ENCODE results near the gene ADARB1. TPM values are rescaled to one million over a fixed set of nuclear protein-coding genes. Genes with fewer than 3 reads are reported as not detected.

The ADARB1 gene
- total RNA-seq, 1 experiment from 2014 or later, result 14.6 TPM

DNA sequence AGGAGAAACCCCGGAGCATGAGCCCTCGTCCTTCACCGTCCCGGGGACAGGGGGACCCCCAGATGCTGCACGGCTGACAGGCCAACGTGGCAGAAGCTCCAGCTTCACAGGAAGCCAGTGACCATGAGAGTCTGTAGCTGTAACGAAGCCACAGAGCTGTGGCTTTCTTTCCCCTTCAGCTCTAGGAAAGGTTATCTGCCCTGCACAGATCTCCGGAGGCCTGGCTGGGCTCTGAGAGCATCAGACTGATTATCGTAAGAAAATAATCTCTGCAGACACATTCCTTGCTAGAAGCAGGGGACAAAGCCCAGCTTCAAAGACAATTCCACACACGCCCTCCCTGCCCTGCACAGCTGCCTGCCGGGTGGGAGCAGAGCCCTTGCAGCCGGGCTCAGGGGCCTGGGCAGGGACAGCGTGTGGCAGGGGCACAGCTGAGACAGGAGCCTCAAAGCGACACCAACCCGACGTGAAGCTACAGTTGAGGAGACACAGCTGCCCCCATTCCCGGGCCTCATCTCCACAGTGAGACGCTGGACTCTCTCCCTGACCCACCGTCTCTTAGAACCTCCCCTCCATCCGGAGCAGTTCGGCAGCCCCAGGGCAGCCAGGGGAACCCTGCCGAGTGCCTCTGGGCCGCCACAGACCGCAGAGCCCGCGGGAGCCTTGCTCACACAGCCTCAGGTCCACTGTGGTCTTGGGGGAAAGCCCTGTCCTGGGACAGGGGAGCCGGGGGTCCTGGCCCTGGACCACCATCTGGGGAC lies 182.7 kb downstream of the ADARB1 start:
- Mint-ChIP-seq H3K36me3 (no peaks in the 10 kb centered on the region), H3K27me3 (ENCODE audit: low read depth) (no peaks in the 10 kb centered on the region), H3K9me3 (no peaks in the 10 kb centered on the region), H3K27ac (no peak overlapping the region), H3K4me1 (no peaks in the 10 kb centered on the region), H3K4me3 (no peak overlapping the region)
- no peak for TF ChIP-seq ATF1 (CRISPR knock-in tag; IDR thresholded peaks at IDR 0.05)
- TF ChIP-seq, protein P1, sequence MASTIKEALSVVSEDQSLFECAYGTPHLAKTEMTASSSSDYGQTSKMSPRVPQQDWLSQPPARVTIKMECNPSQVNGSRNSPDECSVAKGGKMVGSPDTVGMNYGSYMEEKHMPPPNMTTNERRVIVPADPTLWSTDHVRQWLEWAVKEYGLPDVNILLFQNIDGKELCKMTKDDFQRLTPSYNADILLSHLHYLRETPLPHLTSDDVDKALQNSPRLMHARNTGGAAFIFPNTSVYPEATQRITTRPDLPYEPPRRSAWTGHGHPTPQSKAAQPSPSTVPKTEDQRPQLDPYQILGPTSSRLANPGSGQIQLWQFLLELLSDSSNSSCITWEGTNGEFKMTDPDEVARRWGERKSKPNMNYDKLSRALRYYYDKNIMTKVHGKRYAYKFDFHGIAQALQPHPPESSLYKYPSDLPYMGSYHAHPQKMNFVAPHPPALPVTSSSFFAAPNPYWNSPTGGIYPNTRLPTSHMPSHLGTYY (CRISPR knock-in tag; IDR thresholded peaks at IDR 0.05), result no peak
- TF ChIP-seq GRHL2 (CRISPR knock-in tag; IDR thresholded peaks at IDR 0.05; ENCODE audit: insufficient replicate concordance, severe bottlenecking), result no peak
- no peak for TF ChIP-seq CREM (CRISPR knock-in tag; IDR thresholded peaks at IDR 0.05)
- TF ChIP-seq, protein P2, sequence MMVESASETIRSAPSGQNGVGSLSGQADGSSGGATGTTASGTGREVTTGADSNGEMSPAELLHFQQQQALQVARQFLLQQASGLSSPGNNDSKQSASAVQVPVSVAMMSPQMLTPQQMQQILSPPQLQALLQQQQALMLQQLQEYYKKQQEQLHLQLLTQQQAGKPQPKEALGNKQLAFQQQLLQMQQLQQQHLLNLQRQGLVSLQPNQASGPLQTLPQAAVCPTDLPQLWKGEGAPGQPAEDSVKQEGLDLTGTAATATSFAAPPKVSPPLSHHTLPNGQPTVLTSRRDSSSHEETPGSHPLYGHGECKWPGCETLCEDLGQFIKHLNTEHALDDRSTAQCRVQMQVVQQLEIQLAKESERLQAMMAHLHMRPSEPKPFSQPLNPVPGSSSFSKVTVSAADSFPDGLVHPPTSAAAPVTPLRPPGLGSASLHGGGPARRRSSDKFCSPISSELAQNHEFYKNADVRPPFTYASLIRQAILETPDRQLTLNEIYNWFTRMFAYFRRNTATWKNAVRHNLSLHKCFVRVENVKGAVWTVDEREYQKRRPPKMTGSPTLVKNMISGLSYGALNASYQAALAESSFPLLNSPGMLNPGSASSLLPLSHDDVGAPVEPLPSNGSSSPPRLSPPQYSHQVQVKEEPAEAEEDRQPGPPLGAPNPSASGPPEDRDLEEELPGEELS (CRISPR knock-in tag; IDR thresholded peaks at IDR 0.05), result no peak
- ChIA-PET CTCF (interaction anchor here (0.7 to 2.9 kb wide), 7 partner anchors 9 to 564 kb away, joined by 3 to 12 read pairs (median 6); no protein-coding TSS in a partner anchor), POLR2A (no interaction called here)
- no peak for ATAC-seq
- DNase-seq (ENCODE audit: low spot score), result no peak

DNA sequence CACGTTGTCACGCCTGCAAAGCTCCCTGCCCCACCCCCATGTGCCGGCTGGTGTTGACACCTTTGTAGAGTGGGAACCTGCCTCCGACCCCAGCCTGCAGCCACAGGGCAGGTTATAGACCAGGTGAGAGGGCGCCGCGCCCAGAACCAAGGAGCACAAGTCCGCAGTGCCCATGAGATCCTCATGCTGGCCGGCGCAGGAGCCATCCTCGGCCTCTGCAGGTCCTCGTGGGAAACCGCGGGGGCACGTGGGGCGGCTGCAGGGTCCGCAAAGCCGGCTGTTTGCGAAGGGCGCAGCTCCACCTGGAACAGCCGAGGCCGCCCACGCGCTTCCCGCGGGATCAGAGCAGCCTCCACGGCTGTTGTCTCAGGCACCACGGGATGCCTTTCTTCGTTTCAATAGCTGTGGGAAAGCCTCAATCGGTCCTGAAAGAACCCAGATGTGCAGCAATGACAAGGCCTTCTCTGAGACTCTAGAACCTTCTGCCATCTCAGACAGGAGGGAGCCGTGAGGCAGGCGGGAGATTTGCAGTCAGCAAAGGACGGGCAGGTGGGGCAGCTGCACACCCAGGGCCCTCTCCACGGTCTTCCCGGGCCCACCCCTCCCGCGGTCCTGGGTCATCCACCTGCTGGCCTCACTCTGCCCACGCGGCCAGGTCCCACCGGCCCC lies 183.4 kb downstream of the ADARB1 start:
- no peak overlapping the region for H3K27ac Mint-ChIP-seq
- no peaks in the 10 kb centered on the region for H3K27me3 Mint-ChIP-seq (ENCODE audit: low read depth)
- no peak overlapping the region for H3K4me3 Mint-ChIP-seq
- CTCF ChIA-PET, result interaction anchor here (0.7 to 2.9 kb wide), 7 partner anchors 9 to 563 kb away, joined by 3 to 12 read pairs (median 6); no protein-coding TSS in a partner anchor
- DNase-seq (ENCODE audit: low spot score) (no peak), ATAC-seq (peak; percentile 11)
- H3K4me1 Mint-ChIP-seq, result no peaks in the 10 kb centered on the region
- H3K36me3 Mint-ChIP-seq, result no peaks in the 10 kb centered on the region
- no peaks in the 10 kb centered on the region for H3K9me3 Mint-ChIP-seq
- POLR2A ChIA-PET, result interaction anchor here (0.6 kb wide), 1 partner anchor 1351 kb away, joined by 3 read pairs; no protein-coding TSS in a partner anchor
- TF ChIP-seq, protein P3, sequence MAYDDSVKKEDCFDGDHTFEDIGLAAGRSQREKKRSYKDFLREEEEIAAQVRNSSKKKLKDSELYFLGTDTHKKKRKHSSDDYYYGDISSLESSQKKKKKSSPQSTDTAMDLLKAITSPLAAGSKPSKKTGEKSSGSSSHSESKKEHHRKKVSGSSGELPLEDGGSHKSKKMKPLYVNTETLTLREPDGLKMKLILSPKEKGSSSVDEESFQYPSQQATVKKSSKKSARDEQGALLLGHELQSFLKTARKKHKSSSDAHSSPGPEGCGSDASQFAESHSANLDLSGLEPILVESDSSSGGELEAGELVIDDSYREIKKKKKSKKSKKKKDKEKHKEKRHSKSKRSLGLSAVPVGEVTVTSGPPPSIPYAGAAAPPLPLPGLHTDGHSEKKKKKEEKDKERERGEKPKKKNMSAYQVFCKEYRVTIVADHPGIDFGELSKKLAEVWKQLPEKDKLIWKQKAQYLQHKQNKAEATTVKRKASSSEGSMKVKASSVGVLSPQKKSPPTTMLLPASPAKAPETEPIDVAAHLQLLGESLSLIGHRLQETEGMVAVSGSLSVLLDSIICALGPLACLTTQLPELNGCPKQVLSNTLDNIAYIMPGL (CRISPR knock-in tag; IDR thresholded peaks at IDR 0.05), result no peak
- no peak for TF ChIP-seq GTF2I (CRISPR knock-in tag; conservative IDR thresholded peaks at IDR 0.05)
- TF ChIP-seq, protein P4, sequence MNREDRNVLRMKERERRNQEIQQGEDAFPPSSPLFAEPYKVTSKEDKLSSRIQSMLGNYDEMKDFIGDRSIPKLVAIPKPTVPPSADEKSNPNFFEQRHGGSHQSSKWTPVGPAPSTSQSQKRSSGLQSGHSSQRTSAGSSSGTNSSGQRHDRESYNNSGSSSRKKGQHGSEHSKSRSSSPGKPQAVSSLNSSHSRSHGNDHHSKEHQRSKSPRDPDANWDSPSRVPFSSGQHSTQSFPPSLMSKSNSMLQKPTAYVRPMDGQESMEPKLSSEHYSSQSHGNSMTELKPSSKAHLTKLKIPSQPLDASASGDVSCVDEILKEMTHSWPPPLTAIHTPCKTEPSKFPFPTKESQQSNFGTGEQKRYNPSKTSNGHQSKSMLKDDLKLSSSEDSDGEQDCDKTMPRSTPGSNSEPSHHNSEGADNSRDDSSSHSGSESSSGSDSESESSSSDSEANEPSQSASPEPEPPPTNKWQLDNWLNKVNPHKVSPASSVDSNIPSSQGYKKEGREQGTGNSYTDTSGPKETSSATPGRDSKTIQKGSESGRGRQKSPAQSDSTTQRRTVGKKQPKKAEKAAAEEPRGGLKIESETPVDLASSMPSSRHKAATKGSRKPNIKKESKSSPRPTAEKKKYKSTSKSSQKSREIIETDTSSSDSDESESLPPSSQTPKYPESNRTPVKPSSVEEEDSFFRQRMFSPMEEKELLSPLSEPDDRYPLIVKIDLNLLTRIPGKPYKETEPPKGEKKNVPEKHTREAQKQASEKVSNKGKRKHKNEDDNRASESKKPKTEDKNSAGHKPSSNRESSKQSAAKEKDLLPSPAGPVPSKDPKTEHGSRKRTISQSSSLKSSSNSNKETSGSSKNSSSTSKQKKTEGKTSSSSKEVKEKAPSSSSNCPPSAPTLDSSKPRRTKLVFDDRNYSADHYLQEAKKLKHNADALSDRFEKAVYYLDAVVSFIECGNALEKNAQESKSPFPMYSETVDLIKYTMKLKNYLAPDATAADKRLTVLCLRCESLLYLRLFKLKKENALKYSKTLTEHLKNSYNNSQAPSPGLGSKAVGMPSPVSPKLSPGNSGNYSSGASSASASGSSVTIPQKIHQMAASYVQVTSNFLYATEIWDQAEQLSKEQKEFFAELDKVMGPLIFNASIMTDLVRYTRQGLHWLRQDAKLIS (CRISPR knock-in tag; IDR thresholded peaks at IDR 0.05; ENCODE audit: borderline replicate concordance), result no peak
- TF ChIP-seq CREB1 (CRISPR knock-in tag; IDR thresholded peaks at IDR 0.05), result no peak
- no peak for TF ChIP-seq ZNF317 (CRISPR knock-in tag; IDR thresholded peaks at IDR 0.05; ENCODE audit: borderline replicate concordance, low read depth)
- TF ChIP-seq IRF2 (CRISPR knock-in tag; IDR thresholded peaks at IDR 0.05; ENCODE audit: borderline replicate concordance, low read depth), result no peak
- TF ChIP-seq HMGA2 (CRISPR knock-in tag; IDR thresholded peaks at IDR 0.05), result no peak
- TF ChIP-seq, protein P5, sequence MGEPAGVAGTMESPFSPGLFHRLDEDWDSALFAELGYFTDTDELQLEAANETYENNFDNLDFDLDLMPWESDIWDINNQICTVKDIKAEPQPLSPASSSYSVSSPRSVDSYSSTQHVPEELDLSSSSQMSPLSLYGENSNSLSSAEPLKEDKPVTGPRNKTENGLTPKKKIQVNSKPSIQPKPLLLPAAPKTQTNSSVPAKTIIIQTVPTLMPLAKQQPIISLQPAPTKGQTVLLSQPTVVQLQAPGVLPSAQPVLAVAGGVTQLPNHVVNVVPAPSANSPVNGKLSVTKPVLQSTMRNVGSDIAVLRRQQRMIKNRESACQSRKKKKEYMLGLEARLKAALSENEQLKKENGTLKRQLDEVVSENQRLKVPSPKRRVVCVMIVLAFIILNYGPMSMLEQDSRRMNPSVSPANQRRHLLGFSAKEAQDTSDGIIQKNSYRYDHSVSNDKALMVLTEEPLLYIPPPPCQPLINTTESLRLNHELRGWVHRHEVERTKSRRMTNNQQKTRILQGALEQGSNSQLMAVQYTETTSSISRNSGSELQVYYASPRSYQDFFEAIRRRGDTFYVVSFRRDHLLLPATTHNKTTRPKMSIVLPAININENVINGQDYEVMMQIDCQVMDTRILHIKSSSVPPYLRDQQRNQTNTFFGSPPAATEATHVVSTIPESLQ (CRISPR knock-in tag; IDR thresholded peaks at IDR 0.05), result no peak
- no peak for TF ChIP-seq NR2C2 (CRISPR knock-in tag; IDR thresholded peaks at IDR 0.05)
- no peak for TF ChIP-seq ELF4 (CRISPR knock-in tag; IDR thresholded peaks at IDR 0.05; ENCODE audit: low read depth)
- no peak for TF ChIP-seq MXD4 (CRISPR knock-in tag; IDR thresholded peaks at IDR 0.05; ENCODE audit: borderline replicate concordance)
- TF ChIP-seq ZBTB21 (CRISPR knock-in tag; IDR thresholded peaks at IDR 0.05; ENCODE audit: borderline replicate concordance), result no peak
- no peak for TF ChIP-seq NFYB (CRISPR knock-in tag; conservative IDR thresholded peaks at IDR 0.05; ENCODE audit: low read depth)
- TF ChIP-seq FOXP1 (CRISPR knock-in tag; IDR thresholded peaks at IDR 0.05; ENCODE audit: borderline replicate concordance), result no peak
- TF ChIP-seq FOXJ3 (CRISPR knock-in tag; IDR thresholded peaks at IDR 0.05; ENCODE audit: borderline replicate concordance), result no peak
- TF ChIP-seq, protein P6, sequence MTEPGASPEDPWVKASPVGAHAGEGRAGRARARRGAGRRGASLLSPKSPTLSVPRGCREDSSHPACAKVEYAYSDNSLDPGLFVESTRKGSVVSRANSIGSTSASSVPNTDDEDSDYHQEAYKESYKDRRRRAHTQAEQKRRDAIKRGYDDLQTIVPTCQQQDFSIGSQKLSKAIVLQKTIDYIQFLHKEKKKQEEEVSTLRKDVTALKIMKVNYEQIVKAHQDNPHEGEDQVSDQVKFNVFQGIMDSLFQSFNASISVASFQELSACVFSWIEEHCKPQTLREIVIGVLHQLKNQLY (CRISPR knock-in tag; IDR thresholded peaks at IDR 0.05), result no peak

All from WTC11 (cell line).